Neuronal stem cell (in vitro differentiated cells): ENCODE results near the gene THADA.

ENCODE experiments used
- DNase-seq: peaks from one replicate; pipeline ENCODE4 v3.0.0-alpha.2; 2013; ENCODE audit warnings: low spot score
- H2AFZ ChIP-seq: one replicate; pipeline ENCODE4 v1.6.1; 2013; ENCODE audit warnings: mild to moderate bottlenecking, low read length, inconsistent platforms
- H2AK5ac ChIP-seq: 2 replicates; pipeline ENCODE4 v1.6.1; 2013; ENCODE audit warnings: low read depth, mild to moderate bottlenecking, inconsistent platforms, low read length, moderate library complexity, mixed read lengths
- H2BK120ac ChIP-seq: 2 replicates; pipeline ENCODE4 v1.6.1; 2013; ENCODE audit warnings: low read depth, mild to moderate bottlenecking, inconsistent platforms, low read length, moderate library complexity, mixed read lengths
- H2BK12ac ChIP-seq: one replicate; pipeline ENCODE4 v1.6.1; 2013; ENCODE audit warnings: low read length, inconsistent platforms
- H2BK15ac ChIP-seq: 2 replicates; pipeline ENCODE4 v1.6.1; 2013; ENCODE audit warnings: mild to moderate bottlenecking, low read length, inconsistent platforms, mixed read lengths
- H2BK5ac ChIP-seq: one replicate; pipeline ENCODE4 v1.6.1; 2013; ENCODE audit warnings: inconsistent platforms, mild to moderate bottlenecking, low read length, moderate library complexity
- H3K14ac ChIP-seq: one replicate; pipeline ENCODE4 v1.6.1; 2013; ENCODE audit warnings: low read length, inconsistent platforms
- H3K18ac ChIP-seq: 2 replicates; pipeline ENCODE4 v1.6.1; 2013; ENCODE audit warnings: low read length, inconsistent platforms
- H3K23ac ChIP-seq: 2 replicates; pipeline ENCODE4 v1.6.1; 2013; ENCODE audit warnings: low read depth, mild to moderate bottlenecking, mixed read lengths, low read length, inconsistent platforms; ENCODE audit not compliant: poor library complexity
- H3K27ac ChIP-seq: replicated peaks from 3 replicates; pipeline ENCODE4 v1.5.1; 2013; ENCODE audit warnings: low read length, inconsistent platforms
- H3K27me3 ChIP-seq, 3 experiments: 2 replicates each; pipeline ENCODE4 v1.6.1; 2013; ENCODE audit warnings: low read length in 3 of 3, mild to moderate bottlenecking in 2 of 3, inconsistent platforms in 1 of 3, low read depth in 1 of 3, mixed read lengths in 1 of 3, moderate library complexity in 1 of 3; ENCODE audit not compliant: control insufficient read depth in 3 of 3, insufficient read depth in 3 of 3
- H3K36me3 ChIP-seq, 2 donors: replicated peaks in 1 of 2; 2 replicates each; pipeline ENCODE4 v1.6.1; 2013; ENCODE audit warnings: low read length in 2 of 2; ENCODE audit not compliant: control insufficient read depth in 2 of 2, insufficient read depth in 2 of 2
- H3K4ac ChIP-seq: 2 replicates; pipeline ENCODE4 v1.6.1; 2013; ENCODE audit warnings: inconsistent platforms, mild to moderate bottlenecking, low read length, moderate library complexity
- H3K4me1 ChIP-seq, 2 donors: 1 replicate in 1 of 2; 2 replicates in 1 of 2; pipeline ENCODE4 v1.6.1; 2013; ENCODE audit warnings: low read length in 2 of 2, low read depth in 1 of 2; ENCODE audit not compliant: control insufficient read depth in 2 of 2, insufficient read depth in 1 of 2
- H3K4me2 ChIP-seq: one replicate; pipeline ENCODE4 v1.6.1; 2013; ENCODE audit warnings: mild to moderate bottlenecking, low read length, inconsistent platforms; ENCODE audit not compliant: insufficient read depth, poor library complexity, severe bottlenecking
- H3K4me3 ChIP-seq, 2 donors: 2 replicates each; pipeline ENCODE4 v1.5.1; 2013; ENCODE audit warnings: low read length in 2 of 2, mild to moderate bottlenecking in 2 of 2, inconsistent platforms in 1 of 2, moderate library complexity in 1 of 2
- H3K79me1 ChIP-seq: one replicate; pipeline ENCODE4 v1.6.1; 2013; ENCODE audit warnings: low read depth, mild to moderate bottlenecking, inconsistent platforms, low read length, moderate library complexity
- H3K9ac ChIP-seq: one replicate; pipeline ENCODE4 v1.6.1; 2013; ENCODE audit warnings: mild to moderate bottlenecking, low read depth, low read length, inconsistent platforms; ENCODE audit not compliant: poor library complexity
- H3K9me3 ChIP-seq, 2 donors: replicated peaks in 1 of 2; 2 replicates each; pipeline versions ENCODE3 to v1.6.1; 2013; ENCODE audit warnings: low read length in 2 of 2, mild to moderate bottlenecking in 2 of 2, inconsistent platforms in 1 of 2, low read depth in 1 of 2, mixed read lengths in 1 of 2, moderate library complexity in 1 of 2; ENCODE audit not compliant: control insufficient read depth in 2 of 2, insufficient read depth in 1 of 2
- H4K8ac ChIP-seq: one replicate; pipeline ENCODE4 v1.6.1; 2013; ENCODE audit warnings: low read depth, mild to moderate bottlenecking, inconsistent platforms, low read length, moderate library complexity
- H4K91ac ChIP-seq: one replicate; pipeline ENCODE4 v1.6.1; 2013; ENCODE audit warnings: low read length, low read depth, mild to moderate bottlenecking, inconsistent platforms; ENCODE audit not compliant: poor library complexity
- WGBS, 2 donors: extraction: QIAGEN DNeasy Blood & Tissue Kit; methylation state at CpG; one replicate each; pipeline ENCODE4 v1.1.7; 2013; ENCODE audit warnings: missing lambda C conversion rate in 2 of 2, mixed read lengths in 1 of 2; ENCODE audit not compliant: insufficient read length in 2 of 2, insufficient replicate concordance in 1 of 2; ENCODE audit errors: extremely low coverage in 2 of 2; 5-methylcytosine and 5-hydroxymethylcytosine counted together

Gene THADA

DNA sequence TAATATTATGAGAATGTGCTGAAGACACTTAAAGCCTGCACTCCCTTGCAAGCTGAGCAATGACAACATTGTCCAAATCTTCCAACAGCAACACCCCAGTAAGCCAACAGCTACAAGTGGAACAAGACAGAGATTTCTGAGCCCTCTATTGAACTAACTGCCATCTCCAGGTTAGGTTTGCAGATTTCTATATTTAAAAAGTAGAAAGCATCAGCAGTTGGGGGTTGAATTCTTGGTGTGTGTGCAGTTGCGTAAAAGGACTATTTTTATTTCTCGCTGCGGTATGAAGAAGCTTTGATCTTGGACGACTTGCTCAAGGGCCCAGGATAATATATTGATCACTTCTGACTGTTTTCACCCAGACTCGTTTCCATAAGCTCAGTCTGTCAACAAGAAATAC lies 263.2 kb downstream of the THADA start:
- no peak for DNase-seq
- no peaks in the 10 kb centered on the region for H3K36me3 ChIP-seq
- H3K9me3 ChIP-seq, result no peaks in the 10 kb centered on the region
- H3K27me3 ChIP-seq, result no peaks in the 10 kb centered on the region
- H4K91ac ChIP-seq, result no peak overlapping the region
- no peak overlapping the region for H3K4me3 ChIP-seq
- WGBS, 2 donors, result no CpG with 5 or more reads among the region's 5 CpGs
- H3K9ac ChIP-seq, result no peak overlapping the region
- peaks cover 7 to 23% of the 10 kb centered on the region in 2 donors for H3K4me1 ChIP-seq
- no peak overlapping the region for H4K8ac ChIP-seq
- H3K23ac ChIP-seq, result no peak overlapping the region
- H3K18ac ChIP-seq, result no peak overlapping the region
- no peak overlapping the region for H3K27ac ChIP-seq
- no peak overlapping the region for H2BK5ac ChIP-seq
- no peaks in the 10 kb centered on the region for H3K79me1 ChIP-seq
- H3K4ac ChIP-seq, result no peak overlapping the region
- peak overlapping the region; percentile 66 for H2AFZ ChIP-seq
- no peak overlapping the region for H2AK5ac ChIP-seq
- no peak overlapping the region for H2BK15ac ChIP-seq
- H3K4me2 ChIP-seq, result no peak overlapping the region
- H2BK12ac ChIP-seq, result no peak overlapping the region
- no peak overlapping the region for H3K14ac ChIP-seq
- no peak overlapping the region for H2BK120ac ChIP-seq

DNA sequence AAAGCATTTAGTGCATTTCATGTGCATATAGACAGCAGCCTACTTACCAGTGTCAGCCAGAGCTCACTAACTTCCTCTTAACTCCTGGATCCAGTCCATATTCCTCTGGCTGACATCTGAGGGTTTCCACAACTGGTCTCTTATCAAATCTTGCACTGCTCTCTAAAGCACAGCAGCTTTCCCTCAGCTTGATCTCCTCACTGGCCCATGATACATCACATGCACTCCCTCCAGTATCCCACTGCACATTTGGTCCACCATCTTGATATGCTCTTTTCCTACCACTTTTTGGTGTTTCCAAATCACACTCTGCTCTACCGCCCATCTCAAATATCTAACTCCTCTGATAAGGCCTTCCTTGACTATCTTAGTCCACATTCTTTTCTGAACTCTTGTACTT lies 264.4 kb downstream of the THADA start:
- Histone ChIP-seq H4K91ac (no peak overlapping the region), H3K36me3 (no peaks in the 10 kb centered on the region), H2BK15ac (no peak overlapping the region), H3K4ac (no peak overlapping the region), H3K27ac (no peak overlapping the region), H2BK12ac (no peak overlapping the region), H2BK120ac (no peak overlapping the region), H3K4me2 (no peak overlapping the region), H4K8ac (no peak overlapping the region), H3K9me3 (no peaks in the 10 kb centered on the region), H3K4me1 (peaks cover 7 to 16% of the 10 kb centered on the region in 2 donors), H3K4me3 (no peak overlapping the region), H3K79me1 (no peaks in the 10 kb centered on the region), H3K9ac (no peak overlapping the region), H3K23ac (no peak overlapping the region), H3K27me3 (no peaks in the 10 kb centered on the region), H3K14ac (no peak overlapping the region), H2BK5ac (no peak overlapping the region), H2AFZ (no peak overlapping the region), H3K18ac (no peak overlapping the region), H2AK5ac (no peak overlapping the region)
- no peak for DNase-seq
- WGBS, 2 donors, result no CpG with 5 or more reads among the region's 1 CpG

DNA sequence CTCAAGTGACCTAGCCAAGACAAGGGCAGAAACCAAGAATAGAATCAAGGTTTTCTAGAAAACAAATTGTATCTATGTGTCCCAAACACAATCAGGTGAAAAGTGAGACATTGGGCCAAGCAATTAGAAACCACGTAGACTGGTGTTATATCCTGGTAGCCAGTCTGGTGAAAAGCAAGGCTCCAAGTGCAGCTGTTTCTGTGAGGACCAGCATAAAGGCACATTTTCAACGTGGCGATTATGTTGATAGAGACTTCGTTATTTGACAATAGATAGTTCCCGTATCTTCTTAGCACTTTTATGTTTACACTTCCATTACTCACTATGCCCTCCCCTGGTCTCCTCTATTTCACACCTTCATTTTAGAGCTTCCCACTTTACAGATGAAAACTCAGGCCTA lies 266.2 kb downstream of the THADA start:
- no CpG with 5 or more reads among the region's 5 CpGs for WGBS, 2 donors
- Histone ChIP-seq H3K23ac (no peak overlapping the region), H2BK15ac (no peak overlapping the region), H4K8ac (no peak overlapping the region), H2BK5ac (no peak overlapping the region), H3K4me2 (no peak overlapping the region), H3K79me1 (no peaks in the 10 kb centered on the region), H3K18ac (no peak overlapping the region), H3K27me3 (no peaks in the 10 kb centered on the region), H3K36me3 (no peaks in the 10 kb centered on the region), H2AFZ (no peak overlapping the region), H3K27ac (no peak overlapping the region), H3K9ac (no peak overlapping the region), H3K14ac (no peak overlapping the region), H3K9me3 (no peaks in the 10 kb centered on the region), H3K4ac (no peak overlapping the region), H4K91ac (no peak overlapping the region), H3K4me1 (peaks cover 7 to 16% of the 10 kb centered on the region in 2 donors), H2BK12ac (no peak overlapping the region), H2BK120ac (no peak overlapping the region), H2AK5ac (no peak overlapping the region), H3K4me3 (no peak overlapping the region)
- DNase-seq, result no peak

DNA sequence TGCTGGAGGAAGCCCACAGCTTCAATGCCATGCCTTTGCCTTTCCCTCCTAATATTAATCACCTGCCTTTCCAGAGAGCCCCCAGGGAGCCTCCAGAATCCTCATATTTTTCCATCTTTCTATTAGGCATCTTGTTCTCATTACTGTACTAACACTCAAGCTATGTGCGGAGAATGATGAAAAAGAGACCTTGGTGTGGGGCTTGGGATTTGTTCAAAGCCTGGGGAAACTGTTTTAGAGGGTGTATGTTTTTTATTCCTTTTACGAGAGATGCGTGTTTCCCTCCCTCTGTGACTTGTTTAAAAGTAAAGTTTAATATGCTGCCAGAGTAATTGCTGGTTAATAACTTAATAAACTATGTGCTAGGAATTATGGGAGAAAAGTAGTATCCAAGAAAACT lies 267.0 kb downstream of the THADA start:
- no peak overlapping the region for H2BK120ac ChIP-seq
- H3K23ac ChIP-seq, result no peak overlapping the region
- H3K18ac ChIP-seq, result no peak overlapping the region
- no peak overlapping the region for H2AFZ ChIP-seq
- no peak overlapping the region for H3K4ac ChIP-seq
- no peak overlapping the region for H4K91ac ChIP-seq
- H3K27ac ChIP-seq, result no peak overlapping the region
- peaks cover 4 to 11% of the 10 kb centered on the region in 2 donors for H3K4me1 ChIP-seq
- H4K8ac ChIP-seq, result no peak overlapping the region
- H2BK15ac ChIP-seq, result no peak overlapping the region
- H3K27me3 ChIP-seq, result no peaks in the 10 kb centered on the region
- no CpG with 5 or more reads among the region's 3 CpGs for WGBS, 2 donors
- H3K9me3 ChIP-seq, result no peaks in the 10 kb centered on the region
- no peak overlapping the region for H3K4me3 ChIP-seq
- H3K14ac ChIP-seq, result no peak overlapping the region
- no peaks in the 10 kb centered on the region for H3K36me3 ChIP-seq
- no peak overlapping the region for H2BK12ac ChIP-seq
- no peak overlapping the region for H3K4me2 ChIP-seq
- H2BK5ac ChIP-seq, result no peak overlapping the region
- H3K9ac ChIP-seq, result no peak overlapping the region
- DNase-seq, result no peak
- H2AK5ac ChIP-seq, result no peak overlapping the region
- H3K79me1 ChIP-seq, result no peaks in the 10 kb centered on the region
